Spleen (tissue), 11 donors: ENCODE measurements around the gene GALNT7. TPM values are rescaled to one million over a fixed set of nuclear protein-coding genes. Genes with fewer than 3 reads are reported as not detected.

ENCODE experiments used
- DNase-seq: peaks from one replicate; pipeline ENCODE4 v3.0.0-alpha.2; 2020
- H3K27ac ChIP-seq, 8 donors: fragments of 200-600 bp; sonication (generic) in 7 of 8; 1 replicate in 4 of 8; 2 replicates in 4 of 8; pipeline versions ENCODE4 v1.5.0 to v1.8.0; 2016 to 2021; ENCODE audit warnings: inconsistent platforms in 4 of 8, mild to moderate bottlenecking in 4 of 8, moderate library complexity in 1 of 8
- H3K27me3 ChIP-seq, 7 donors: fragments of 200-600 bp; sonication (generic) in 6 of 7; replicated peaks in 1 of 7; 1 replicate in 4 of 7; 2 replicates in 3 of 7; pipeline versions ENCODE4 v1.5.0 to v1.8.0; 2016 to 2021; ENCODE audit warnings: inconsistent platforms in 3 of 7, mild to moderate bottlenecking in 1 of 7
- H3K36me3 ChIP-seq, 6 donors: fragments of 200-600 bp; sonication (generic) in 5 of 6; 1 replicate in 4 of 6; 2 replicates in 2 of 6; pipeline versions ENCODE4 v1.5.0 to v1.8.0; 2016 to 2021; ENCODE audit warnings: inconsistent platforms in 2 of 6
- H3K4me1 ChIP-seq, 6 donors: fragments of 200-600 bp; sonication (generic) in 5 of 6; 1 replicate in 3 of 6; 2 replicates in 3 of 6; pipeline versions ENCODE4 v1.5.0 to v1.8.0; 2016 to 2021; ENCODE audit warnings: inconsistent platforms in 3 of 6
- H3K4me3 ChIP-seq, 8 donors: fragments of 200-600 bp; sonication (generic) in 7 of 8; 1 replicate in 4 of 8; 2 replicates in 4 of 8; pipeline versions ENCODE4 v1.5.0 to v1.8.0; 2016 to 2021; ENCODE audit warnings: inconsistent platforms in 4 of 8, mild to moderate bottlenecking in 4 of 8, moderate library complexity in 2 of 8
- H3K9me3 ChIP-seq, 8 donors: fragments of 200-600 bp; sonication (generic) in 7 of 8; 1 replicate in 4 of 8; 2 replicates in 4 of 8; pipeline versions ENCODE4 v1.5.0 to v1.8.0; 2016 to 2021; ENCODE audit warnings: inconsistent platforms in 4 of 8
- CTCF ChIP-seq, 11 experiments: fragments of 200-600 bp in 7 of 11; fragments of 450-650 bp in 4 of 11; sonication (generic) in 4 of 11; IDR thresholded peaks in 8 of 11; conservative IDR thresholded peaks in 3 of 11; 1 replicate in 7 of 11; 2 replicates in 4 of 11; pipeline versions ENCODE4 v1.4.0 to v1.8.0; 2016 to 2021; ENCODE audit warnings: antibody characterized with exemption in 11 of 11, inconsistent platforms in 4 of 11, mild to moderate bottlenecking in 1 of 11
- POLR2A ChIP-seq, 3 donors: fragments of 450-650 bp; IDR thresholded peaks; one replicate each; pipeline ENCODE4 v1.5.1; 2017; ENCODE audit warnings: antibody characterized with exemption in 3 of 3, mild to moderate bottlenecking in 1 of 3
- POLR2AphosphoS5 ChIP-seq, 3 donors: sonication (generic); formaldehyde crosslinking; IDR thresholded peaks; one replicate each; pipeline ENCODE4 v1.5.1; 2017; ENCODE audit warnings: antibody characterized with exemption in 3 of 3
- WGBS, 5 donors: extraction: QIAGEN DNeasy Blood & Tissue Kit in 3 of 5; methylation state at CpG; one replicate each; pipeline versions ENCODE4 v1.1.5 to v1.1.7; 2013 to 2018; 5-methylcytosine and 5-hydroxymethylcytosine counted together
- intact Hi-C: fragments of 100-400 bp; cut with DNase I; formaldehyde crosslinking; loops from one replicate; pipeline ENCODE4 v1.15.0; 2023; ENCODE audit warnings: low total_unique reads
- polyA plus RNA-seq, 3 donors: library from polyadenylated mRNA; stranded (reverse); fragments of 200-250 nt; gene quantifications; one replicate each; pipeline ENCODE4 v1.2.1, GENCODE V29; 2013
- total RNA-seq, 7 donors: library from RNA; depleted of rRNA in 3 of 7; stranded (reverse); fragments of >200 nt in 3 of 7; fragmentation: NEBNext Ultra II Directional in 4 of 7; extraction: Animal tissue kit (Norgen Biotek cat#: 25700) in 4 of 7; gene quantifications; one replicate each; pipeline versions ENCODE4 v1.1.0 to v1.2.1, GENCODE V29; 2016 to 2021
- donor health status: healthy with polysubstance abuse.
- donor health status: DM: no; HTN: no; CAD: no; lungs with moderate emphysema.
- donor health status: DM: no; HTN: no; CAD: no.
- donor health status: Bipolar disorder and iron deficiency.
- donor health status: healthy.
- donor health status: DM: no; HTN: no; CAD: no.
- donor health status: DM: yes; HTN: yes; CAD: no.

GALNT7 gene
- total and polyA plus RNA-seq, 10 donors, result 7.6 to 28.5 (median 20.9) TPM

DNA sequence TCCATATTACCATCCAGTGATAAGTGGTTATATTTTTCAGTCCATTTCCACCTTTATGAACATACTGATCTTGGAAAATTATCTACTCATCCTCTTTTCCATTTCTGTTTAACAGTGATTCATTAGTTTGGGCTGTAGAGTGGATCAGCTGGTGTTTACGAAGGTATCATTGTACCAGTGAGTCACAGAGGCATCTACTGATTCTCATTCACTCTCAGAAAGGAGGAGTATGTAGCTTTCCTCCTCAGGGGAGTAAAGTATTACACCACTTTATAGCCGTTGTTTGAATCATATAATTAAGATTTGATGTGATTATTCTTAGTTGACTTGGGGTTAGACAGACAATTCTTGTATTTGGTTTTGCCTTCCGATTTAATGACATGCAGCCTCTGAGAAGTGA, 74.7 kb downstream of the GALNT7 start:
- DNase-seq, result no peak
- TF ChIP-seq POLR2A (IDR thresholded peaks at IDR 0.05), result no peak
- no peak for TF ChIP-seq CTCF (IDR thresholded peaks at IDR 0.05 in 8 of 11, conservative IDR thresholded peaks at IDR 0.05 in 3 of 11)
- no peak for TF ChIP-seq POLR2AphosphoS5 (IDR thresholded peaks at IDR 0.05)
- WGBS, 5 donors, result 92 to 97% (median 96%) methylated on average over 3 of the region's 3 CpGs
- Histone ChIP-seq H3K4me1 (peaks cover 0 to 41% (median 0%) of the 10 kb centered on the region in 6 donors), H3K27ac (no peak overlapping the region), H3K4me3 (no peak overlapping the region), H3K9me3 (no peaks in the 10 kb centered on the region), H3K27me3 (no peaks in the 10 kb centered on the region), H3K36me3 (peaks cover 0 to 7% (median 0%) of the 10 kb centered on the region in 6 donors)
- intact Hi-C loops, result no loop called here

DNA sequence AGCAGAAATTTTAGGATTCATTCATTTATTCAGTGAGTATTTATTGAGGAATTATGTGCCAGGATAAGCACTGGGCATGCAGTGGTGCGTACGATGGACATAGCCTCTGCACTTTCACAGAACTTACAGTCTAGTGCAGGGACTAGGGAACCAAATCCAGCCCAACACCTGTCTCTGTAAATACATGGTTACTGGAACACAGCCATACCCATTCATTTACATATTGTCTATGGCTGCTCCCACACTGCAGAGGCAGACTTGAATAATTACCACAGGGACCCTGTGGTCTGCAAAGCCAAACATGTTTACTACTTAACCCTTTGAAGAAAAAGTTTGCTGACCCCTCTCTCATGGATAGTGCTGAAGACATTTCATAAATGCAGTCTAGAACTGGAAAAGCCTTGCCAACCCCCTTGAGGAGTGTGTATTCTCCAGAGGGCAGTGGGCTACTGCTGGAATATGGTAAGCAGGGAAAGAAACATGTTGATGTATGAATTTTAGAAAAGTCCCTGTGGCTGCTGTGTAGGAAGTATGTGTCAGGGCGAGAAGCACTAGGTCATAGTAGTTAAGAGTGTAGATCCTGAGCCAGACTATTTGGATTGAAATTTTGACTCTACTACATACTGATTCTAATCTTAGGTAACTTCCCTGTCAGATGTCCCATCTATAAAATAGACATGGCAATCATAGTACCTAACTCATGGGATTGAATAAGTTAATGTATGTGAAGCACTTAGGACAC, 75.5 kb downstream of the GALNT7 start:
- WGBS, 5 donors, result 80 to 92% (median 88%) methylated on average over 3 of the region's 3 CpGs
- peaks cover 0 to 9% (median 0%) of the 10 kb centered on the region in 6 donors for H3K36me3 ChIP-seq
- H3K4me3 ChIP-seq, result no peak overlapping the region
- H3K4me1 ChIP-seq, result peaks cover 0 to 41% (median 0%) of the 10 kb centered on the region in 6 donors
- no peak for DNase-seq
- no peak overlapping the region for H3K27ac ChIP-seq
- H3K27me3 ChIP-seq, result no peaks in the 10 kb centered on the region
- TF ChIP-seq POLR2AphosphoS5 (IDR thresholded peaks at IDR 0.05), result no peak
- TF ChIP-seq POLR2A (IDR thresholded peaks at IDR 0.05), result no peak
- TF ChIP-seq CTCF (IDR thresholded peaks at IDR 0.05 in 8 of 11, conservative IDR thresholded peaks at IDR 0.05 in 3 of 11), result no peak
- intact Hi-C loops, result no loop called here
- no peaks in the 10 kb centered on the region for H3K9me3 ChIP-seq

GRCh38 chr4:173245952-173246351, 77.3 kb downstream of the GALNT7 start:
- Histone ChIP-seq H3K36me3 (peaks cover 0 to 16% (median 0%) of the 10 kb centered on the region in 6 donors), H3K4me3 (no peak overlapping the region), H3K27ac (no peak overlapping the region), H3K27me3 (no peaks in the 10 kb centered on the region), H3K4me1 (peaks cover 0 to 41% (median 0%) of the 10 kb centered on the region in 6 donors), H3K9me3 (no peaks in the 10 kb centered on the region)
- DNase-seq, result no peak
- TF ChIP-seq CTCF (IDR thresholded peaks at IDR 0.05 in 8 of 11, conservative IDR thresholded peaks at IDR 0.05 in 3 of 11), result no peak
- no peak for TF ChIP-seq POLR2AphosphoS5 (IDR thresholded peaks at IDR 0.05)
- TF ChIP-seq POLR2A (IDR thresholded peaks at IDR 0.05), result no peak
- intact Hi-C loops, result no loop called here

GRCh38 chr4:173246719-173247118, 78.1 kb downstream of the GALNT7 start:
- Histone ChIP-seq H3K36me3 (peaks cover 0 to 16% (median 0%) of the 10 kb centered on the region in 6 donors), H3K4me1 (peaks cover 0 to 44% (median 0%) of the 10 kb centered on the region in 6 donors), H3K4me3 (no peak overlapping the region), H3K27ac (no peak overlapping the region), H3K27me3 (no peaks in the 10 kb centered on the region), H3K9me3 (no peaks in the 10 kb centered on the region)
- intact Hi-C loops, result no loop called here
- WGBS, 5 donors, result 53 to 64% (median 57%) methylated on average over 3 of the region's 3 CpGs
- DNase-seq, result no peak
- no peak for TF ChIP-seq CTCF (IDR thresholded peaks at IDR 0.05 in 8 of 11, conservative IDR thresholded peaks at IDR 0.05 in 3 of 11)
- TF ChIP-seq POLR2AphosphoS5 (IDR thresholded peaks at IDR 0.05), result no peak
- no peak for TF ChIP-seq POLR2A (IDR thresholded peaks at IDR 0.05)
